GM21529 (cell line): ENCODE data around the gene MRI1.
"Not testable (repeated sequence)": the region's sequence is repeated elsewhere in the genome, so short reads cannot be mapped to it uniquely, and the experiment has no call there.

ENCODE experiments used
- ATAC-seq: cut with Tn5 transposase; IDR thresholded peaks from one replicate; pipeline ENCODE4 v1.9.1; 2021; ENCODE audit not compliant: unreplicated experiment

Gene MRI1

GRCh38 chr19:13758795-13759194 is 5.5 kb upstream of the MRI1 start:
- no peak for ATAC-seq

GRCh38 chr19:13761423-13761822 is 2.9 kb upstream of the MRI1 start:
- ATAC-seq: no peak

- no peak for ATAC-seq
Observed at GRCh38 chr19:13762635-13763235, 1.6 kb upstream of the MRI1 start.

- ATAC-seq: no peak
Observed at GRCh38 chr19:13763265-13763664, 1.1 kb upstream of the MRI1 start.

- peak; percentile 34 for ATAC-seq
Observed at GRCh38 chr19:13764821-13765394, 586 bp downstream of the MRI1 start.

GRCh38 chr19:13765395-13766094 is 1.2 kb downstream of the MRI1 start:
- ATAC-seq: no peak

GRCh38 chr19:13766095-13766481 is 1.8 kb downstream of the MRI1 start:
- no peak for ATAC-seq

GRCh38 chr19:13768510-13768909 is 4.2 kb downstream of the MRI1 start:
- no peak for ATAC-seq

GRCh38 chr19:13770013-13770635 is 5.8 kb downstream of the MRI1 start:
- ATAC-seq: no peak

GRCh38 chr19:13774217-13775191 is 10.2 kb downstream of the MRI1 start, which contains the start of gene C19orf53:
TSS of gene C19orf53 (plus strand) at chr19:13774456. CDS start at chr19:13774478, 22 bp downstream.
- ATAC-seq: peak; percentile 88

GRCh38 chr19:13778398-13778797 is 14.1 kb downstream of the MRI1 start:
- ATAC-seq: no peak

GRCh38 chr19:13778847-13779246 is 14.5 kb downstream of the MRI1 start:
- no peak for ATAC-seq

- not testable (repeated sequence) for ATAC-seq
Observed at GRCh38 chr19:13779794-13780193, 15.5 kb downstream of the MRI1 start.

GRCh38 chr19:13781547-13781946 is 17.2 kb downstream of the MRI1 start:
- no peak for ATAC-seq

- ATAC-seq: no peak
Observed at GRCh38 chr19:13782537-13782936, 18.2 kb downstream of the MRI1 start.

GRCh38 chr19:13783565-13784500 is 19.5 kb downstream of the MRI1 start:
- no peak for ATAC-seq

- no peak for ATAC-seq
Observed at GRCh38 chr19:13784731-13785452, 20.6 kb downstream of the MRI1 start.

- ATAC-seq: no peak
Observed at GRCh38 chr19:13788991-13789390, 24.7 kb downstream of the MRI1 start.

- ATAC-seq: no peak
Observed at GRCh38 chr19:13790354-13790753, 26.0 kb downstream of the MRI1 start.
